GM23338 (cell line): ENCODE data around the gene FERMT3. TPM values are rescaled to one million over a fixed set of nuclear protein-coding genes. Genes with fewer than 3 reads are reported as not detected.

Experiments used
- ATAC-seq: fragments of 200-7000 bp; cut with Tn5 transposase; 3 replicates; pipeline ENCODE4 v1.9.1; 2020
- DNase-seq: peaks from one replicate; pipeline ENCODE4 v3.0.0-alpha.2; 2015; ENCODE audit warnings: low spot score
- H2AFZ ChIP-seq: fragments of 200-600 bp; sonication (generic); 2 replicates; pipeline ENCODE4 v1.8.0; 2016; ENCODE audit warnings: antibody characterized with exemption, mild to moderate bottlenecking, moderate library complexity
- H3F3A ChIP-seq: fragments of 200-600 bp; sonication (generic); replicated peaks from 2 replicates; pipeline ENCODE4 v1.8.0; 2017; ENCODE audit warnings: antibody characterized with exemption, mixed run types, low read depth
- H3K27ac ChIP-seq: fragments of 200-600 bp; sonication (generic); 2 replicates; pipeline ENCODE4 v1.6.1; 2016; ENCODE audit warnings: low read depth
- H3K27me3 ChIP-seq: fragments of 200-600 bp; sonication (generic); 2 replicates; pipeline ENCODE4 v1.8.0; 2016; ENCODE audit warnings: mild to moderate bottlenecking, mixed run types, moderate library complexity; ENCODE audit not compliant: insufficient read depth
- H3K36me3 ChIP-seq: fragments of 200-600 bp; sonication (generic); 2 replicates; pipeline ENCODE4 v1.8.0; 2016; ENCODE audit warnings: mild to moderate bottlenecking; ENCODE audit not compliant: insufficient read depth
- H3K4me1 ChIP-seq: fragments of 200-600 bp; sonication (generic); 2 replicates; pipeline ENCODE4 v1.8.0; 2016; ENCODE audit warnings: mild to moderate bottlenecking, moderate library complexity; ENCODE audit not compliant: insufficient read depth
- H3K4me2 ChIP-seq: fragments of 200-600 bp; sonication (generic); 2 replicates; pipeline ENCODE4 v1.7.1; 2017; ENCODE audit warnings: mixed run types
- H3K4me3 ChIP-seq: fragments of 200-600 bp; sonication (generic); 2 replicates; pipeline ENCODE4 v1.6.1; 2016; ENCODE audit warnings: mixed run types
- H3K79me2 ChIP-seq: fragments of 200-600 bp; sonication (generic); replicated peaks from 2 replicates; pipeline ENCODE4 v1.8.0; 2017; ENCODE audit warnings: mild to moderate bottlenecking; ENCODE audit not compliant: insufficient read depth
- H3K9me2 ChIP-seq: fragments of 200-600 bp; sonication (generic); 2 replicates; pipeline ENCODE4 v1.8.0; 2017; ENCODE audit not compliant: insufficient read depth
- H4K20me1 ChIP-seq: fragments of 200-600 bp; sonication (generic); replicated peaks from 2 replicates; pipeline ENCODE4 v1.8.0; 2017; ENCODE audit warnings: mild to moderate bottlenecking; ENCODE audit not compliant: insufficient read depth
- H3K27ac Mint-ChIP-seq: 2 replicates; pipeline ENCODE4 v1.8.0; 2020; ENCODE audit warnings: inconsistent platforms, mild to moderate bottlenecking, moderate library complexity, mixed read lengths
- H3K27me3 Mint-ChIP-seq: 3 replicates; pipeline ENCODE4 v1.8.0; 2022; ENCODE audit warnings: low read depth, mild to moderate bottlenecking, moderate library complexity, mixed read lengths, inconsistent platforms; ENCODE audit not compliant: insufficient read depth, poor library complexity
- H3K36me3 Mint-ChIP-seq: 3 replicates; pipeline ENCODE4 v1.8.0; 2021; ENCODE audit warnings: low read depth, mild to moderate bottlenecking, inconsistent platforms, moderate library complexity, mixed read lengths
- H3K4me1 Mint-ChIP-seq: 3 replicates; pipeline ENCODE4 v1.8.0; 2020; ENCODE audit warnings: mild to moderate bottlenecking, inconsistent platforms, mixed read lengths
- H3K4me3 Mint-ChIP-seq: 3 replicates; pipeline ENCODE4 v1.8.0; 2021; ENCODE audit warnings: moderate library complexity, mild to moderate bottlenecking, inconsistent platforms, mixed read lengths
- H3K9me3 Mint-ChIP-seq: 3 replicates; pipeline ENCODE4 v1.8.0; 2020; ENCODE audit warnings: moderate library complexity, mild to moderate bottlenecking, inconsistent platforms, mixed read lengths
- CREB1 ChIP-seq: fragments of 250-450 bp; sonication (Bioruptor Pico); IDR thresholded peaks from 2 replicates; pipeline ENCODE4 v1.5.0; 2020; ENCODE audit warnings: low read depth, mild to moderate bottlenecking, moderate library complexity
- CTCF ChIP-seq, 2 experiments: fragments of 200-600 bp in 1 of 2; sonication (generic) in 1 of 2; conservative IDR thresholded peaks; 2 replicates each; pipeline versions ENCODE4 v1.5.1 to v1.6.1; 2016 to 2017; ENCODE audit warnings: antibody characterized with exemption in 2 of 2, low read depth in 2 of 2, mild to moderate bottlenecking in 2 of 2, moderate library complexity in 1 of 2
- EZH2 ChIP-seq: fragments of 200-600 bp; sonication (generic); IDR thresholded peaks from one replicate; pipeline ENCODE4 v1.8.0; 2017; ENCODE audit warnings: antibody characterized with exemption, mild to moderate bottlenecking, low read depth; ENCODE audit not compliant: unreplicated experiment
- EZH2phosphoT487 ChIP-seq: fragments of 200-600 bp; sonication (generic); IDR thresholded peaks from one replicate; pipeline ENCODE4 v1.8.1; 2018; ENCODE audit warnings: antibody characterized with exemption; ENCODE audit not compliant: unreplicated experiment
- JUNB ChIP-seq: IDR thresholded peaks from one replicate; pipeline ENCODE4 v1.6.1; 2016; ENCODE audit warnings: antibody characterized with exemption; ENCODE audit not compliant: unreplicated experiment
- STAT1 ChIP-seq: IDR thresholded peaks from one replicate; pipeline ENCODE4 v1.6.1; 2016; ENCODE audit warnings: antibody characterized with exemption; ENCODE audit not compliant: unreplicated experiment
- ZNF114 ChIP-seq: fragments of 250-450 bp; sonication (Bioruptor Pico); IDR thresholded peaks from 2 replicates; pipeline ENCODE4 v1.5.0; 2020; ENCODE audit warnings: mild to moderate bottlenecking, moderate library complexity
- ZNF462 ChIP-seq: fragments of 250-450 bp; sonication (Bioruptor Pico); IDR thresholded peaks from 2 replicates; pipeline ENCODE4 v1.5.0; 2020; ENCODE audit warnings: mild to moderate bottlenecking, moderate library complexity
- polyA plus RNA-seq: library from polyadenylated mRNA; unstranded; fragments of >200 nt; fragmentation: Nextera tagmentation; extraction: Ambion mirVana; gene quantifications from 2 replicates; pipeline ENCODE4 v1.2.1, GENCODE V29; 2016
- total RNA-seq: library from RNA; depleted of rRNA; stranded (reverse); fragments of >200 nt; shearing (Covaris generic); gene quantifications from 2 replicates; pipeline ENCODE4 v1.2.3, GENCODE V29; 2014
- TF ChIP-seq, protein P1 (sequence below): IDR thresholded peaks from 2 replicates; pipeline ENCODE4 v1.6.1; 2016; ENCODE audit warnings: antibody characterized with exemption
- TF ChIP-seq, protein P2 (sequence below): IDR thresholded peaks from one replicate; pipeline ENCODE4 v1.6.1; 2018; ENCODE audit warnings: antibody characterized with exemption; ENCODE audit not compliant: unreplicated experiment

FERMT3 gene
- total and polyA plus RNA-seq, 2 experiments from 2014 or later = 1.5 to 1.6 TPM

GRCh38 chr11:64157631-64158394 is 48.7 kb upstream of the FERMT3 start (continued):
- TF ChIP-seq CTCF (conservative IDR thresholded peaks at IDR 0.05; ENCODE audit: low read depth in 2 of 2) = no peak
- TF ChIP-seq EZH2 = no peak
- no peak for TF ChIP-seq CREB1 (CRISPR knock-in tag)
- no peak for TF ChIP-seq EZH2phosphoT487
- no peak for TF ChIP-seq JUNB
- TF ChIP-seq, protein P1, sequence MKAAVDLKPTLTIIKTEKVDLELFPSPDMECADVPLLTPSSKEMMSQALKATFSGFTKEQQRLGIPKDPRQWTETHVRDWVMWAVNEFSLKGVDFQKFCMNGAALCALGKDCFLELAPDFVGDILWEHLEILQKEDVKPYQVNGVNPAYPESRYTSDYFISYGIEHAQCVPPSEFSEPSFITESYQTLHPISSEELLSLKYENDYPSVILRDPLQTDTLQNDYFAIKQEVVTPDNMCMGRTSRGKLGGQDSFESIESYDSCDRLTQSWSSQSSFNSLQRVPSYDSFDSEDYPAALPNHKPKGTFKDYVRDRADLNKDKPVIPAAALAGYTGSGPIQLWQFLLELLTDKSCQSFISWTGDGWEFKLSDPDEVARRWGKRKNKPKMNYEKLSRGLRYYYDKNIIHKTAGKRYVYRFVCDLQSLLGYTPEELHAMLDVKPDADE = no peak

DNA sequence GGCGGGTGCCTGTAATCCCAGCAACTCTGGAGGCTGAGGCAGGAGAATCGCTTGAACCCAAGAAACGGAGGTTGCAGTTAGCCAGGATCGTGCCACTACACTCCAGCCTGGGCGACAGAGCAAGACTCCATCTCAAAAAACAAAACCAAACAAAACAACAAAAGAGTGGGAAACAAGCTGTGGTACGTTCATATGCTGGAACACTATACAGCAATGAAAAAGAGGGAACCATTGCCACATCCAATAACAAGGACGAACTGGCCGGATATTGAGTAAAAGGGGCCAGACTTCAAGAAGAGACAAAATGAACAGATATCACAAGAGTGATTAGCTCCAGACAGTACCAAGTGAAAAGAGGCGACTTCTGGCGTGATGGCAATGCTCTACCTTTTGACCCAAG is 45.5 kb upstream of the FERMT3 start:
- no peaks in the 10 kb centered on the region for H3K36me3 ChIP-seq
- H3K27me3 ChIP-seq = peaks cover 3% of the 10 kb centered on the region; the same call in 1 of the 2 replicates
- H3K4me1 Mint-ChIP-seq = peaks cover 7% of the 10 kb centered on the region; the same call in 2 of the 3 replicates
- peaks cover 9% of the 10 kb centered on the region; the same call in 1 of the 2 replicates for H3K4me1 ChIP-seq
- no peak overlapping the region for H3K4me3 Mint-ChIP-seq
- DNase-seq (no peak), ATAC-seq (no peak)
- H3F3A ChIP-seq = peaks cover 19% of the 10 kb centered on the region; the same call in 1 of the 2 replicates
- H2AFZ ChIP-seq = no peak overlapping the region
- peaks cover 18% of the 10 kb centered on the region for H3K27me3 Mint-ChIP-seq
- no peak overlapping the region for H3K4me2 ChIP-seq
- no peak overlapping the region for H3K4me3 ChIP-seq
- H4K20me1 ChIP-seq = peaks cover 16% of the 10 kb centered on the region
- no peak overlapping the region for H3K27ac ChIP-seq
- H3K79me2 ChIP-seq = no peaks in the 10 kb centered on the region
- no peaks in the 10 kb centered on the region for H3K9me3 Mint-ChIP-seq
- H3K36me3 Mint-ChIP-seq = peaks cover 7% of the 10 kb centered on the region; the same call in 1 of the 3 replicates
- H3K27ac Mint-ChIP-seq = no peak overlapping the region
- no peaks in the 10 kb centered on the region for H3K9me2 ChIP-seq
- TF ChIP-seq EZH2phosphoT487 (no peak), CREB1 (CRISPR knock-in tag) (no peak), ZNF462 (no peak), STAT1 (no peak), JUNB (no peak), ZNF114 (CRISPR knock-in tag) (no peak)
- TF ChIP-seq, protein P2, sequence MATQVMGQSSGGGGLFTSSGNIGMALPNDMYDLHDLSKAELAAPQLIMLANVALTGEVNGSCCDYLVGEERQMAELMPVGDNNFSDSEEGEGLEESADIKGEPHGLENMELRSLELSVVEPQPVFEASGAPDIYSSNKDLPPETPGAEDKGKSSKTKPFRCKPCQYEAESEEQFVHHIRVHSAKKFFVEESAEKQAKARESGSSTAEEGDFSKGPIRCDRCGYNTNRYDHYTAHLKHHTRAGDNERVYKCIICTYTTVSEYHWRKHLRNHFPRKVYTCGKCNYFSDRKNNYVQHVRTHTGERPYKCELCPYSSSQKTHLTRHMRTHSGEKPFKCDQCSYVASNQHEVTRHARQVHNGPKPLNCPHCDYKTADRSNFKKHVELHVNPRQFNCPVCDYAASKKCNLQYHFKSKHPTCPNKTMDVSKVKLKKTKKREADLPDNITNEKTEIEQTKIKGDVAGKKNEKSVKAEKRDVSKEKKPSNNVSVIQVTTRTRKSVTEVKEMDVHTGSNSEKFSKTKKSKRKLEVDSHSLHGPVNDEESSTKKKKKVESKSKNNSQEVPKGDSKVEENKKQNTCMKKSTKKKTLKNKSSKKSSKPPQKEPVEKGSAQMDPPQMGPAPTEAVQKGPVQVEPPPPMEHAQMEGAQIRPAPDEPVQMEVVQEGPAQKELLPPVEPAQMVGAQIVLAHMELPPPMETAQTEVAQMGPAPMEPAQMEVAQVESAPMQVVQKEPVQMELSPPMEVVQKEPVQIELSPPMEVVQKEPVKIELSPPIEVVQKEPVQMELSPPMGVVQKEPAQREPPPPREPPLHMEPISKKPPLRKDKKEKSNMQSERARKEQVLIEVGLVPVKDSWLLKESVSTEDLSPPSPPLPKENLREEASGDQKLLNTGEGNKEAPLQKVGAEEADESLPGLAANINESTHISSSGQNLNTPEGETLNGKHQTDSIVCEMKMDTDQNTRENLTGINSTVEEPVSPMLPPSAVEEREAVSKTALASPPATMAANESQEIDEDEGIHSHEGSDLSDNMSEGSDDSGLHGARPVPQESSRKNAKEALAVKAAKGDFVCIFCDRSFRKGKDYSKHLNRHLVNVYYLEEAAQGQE = no peak
